GM12875 (cell line): ENCODE measurements around the gene KIAA1210.

Source experiments
- H3K4me3 ChIP-seq: one replicate; pipeline ENCODE4 v1.5.1; 2011; ENCODE audit warnings: low read depth, low read length, control low read depth
- TF ChIP-seq, protein P1 (sequence below): IDR thresholded peaks from 2 replicates; pipeline ENCODE4 v1.5.1; 2011; ENCODE audit warnings: low read depth, mild to moderate bottlenecking, control low read depth, inconsistent platforms, low read length, moderate library complexity, borderline replicate concordance; ENCODE audit not compliant: insufficient read depth

The KIAA1210 gene

GRCh38 chrX:119127650-119128049 is at the start of gene KIAA1210:
KIAA1210 (minus strand) TSS chrX:119127812; CDS start chrX:119123642, 4,170 bp downstream.
- TF ChIP-seq, protein P1, sequence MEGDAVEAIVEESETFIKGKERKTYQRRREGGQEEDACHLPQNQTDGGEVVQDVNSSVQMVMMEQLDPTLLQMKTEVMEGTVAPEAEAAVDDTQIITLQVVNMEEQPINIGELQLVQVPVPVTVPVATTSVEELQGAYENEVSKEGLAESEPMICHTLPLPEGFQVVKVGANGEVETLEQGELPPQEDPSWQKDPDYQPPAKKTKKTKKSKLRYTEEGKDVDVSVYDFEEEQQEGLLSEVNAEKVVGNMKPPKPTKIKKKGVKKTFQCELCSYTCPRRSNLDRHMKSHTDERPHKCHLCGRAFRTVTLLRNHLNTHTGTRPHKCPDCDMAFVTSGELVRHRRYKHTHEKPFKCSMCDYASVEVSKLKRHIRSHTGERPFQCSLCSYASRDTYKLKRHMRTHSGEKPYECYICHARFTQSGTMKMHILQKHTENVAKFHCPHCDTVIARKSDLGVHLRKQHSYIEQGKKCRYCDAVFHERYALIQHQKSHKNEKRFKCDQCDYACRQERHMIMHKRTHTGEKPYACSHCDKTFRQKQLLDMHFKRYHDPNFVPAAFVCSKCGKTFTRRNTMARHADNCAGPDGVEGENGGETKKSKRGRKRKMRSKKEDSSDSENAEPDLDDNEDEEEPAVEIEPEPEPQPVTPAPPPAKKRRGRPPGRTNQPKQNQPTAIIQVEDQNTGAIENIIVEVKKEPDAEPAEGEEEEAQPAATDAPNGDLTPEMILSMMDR: no peak

DNA sequence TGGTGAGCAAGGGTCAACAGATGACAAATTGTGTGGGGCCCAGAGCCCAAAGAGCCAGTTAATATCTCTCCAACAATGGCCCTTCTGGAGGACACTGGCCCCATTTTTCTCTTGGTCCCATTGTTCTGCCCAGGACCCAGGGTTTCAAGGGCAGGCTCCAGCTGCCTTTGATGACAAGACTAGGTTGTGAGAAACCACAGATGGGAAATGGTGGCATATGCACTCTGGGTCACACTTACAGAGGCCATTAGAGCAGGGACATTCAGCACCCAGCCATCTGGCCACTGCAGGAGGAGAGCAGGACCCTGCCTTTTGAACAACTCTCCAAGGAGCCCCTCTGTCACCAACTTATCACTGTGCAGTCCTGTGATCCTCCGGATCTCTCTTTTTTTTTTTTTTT is 49.7 kb upstream of the KIAA1210 start:
- TF ChIP-seq, protein P1: no peak
- H3K4me3 ChIP-seq: no peak overlapping the region

More at GRCh38 chrX:119127650-119128049, at the start of gene KIAA1210:
- no peak within 1 kb of the TSS for H3K4me3 ChIP-seq

GRCh38 chrX:119174900-119175299 is 47.3 kb upstream of the KIAA1210 start:
- no peak overlapping the region for H3K4me3 ChIP-seq
- TF ChIP-seq, protein P1: no peak

GRCh38 chrX:119168104-119168503 is 40.5 kb upstream of the KIAA1210 start:
- TF ChIP-seq, protein P1: no peak
- no peak overlapping the region for H3K4me3 ChIP-seq

DNA sequence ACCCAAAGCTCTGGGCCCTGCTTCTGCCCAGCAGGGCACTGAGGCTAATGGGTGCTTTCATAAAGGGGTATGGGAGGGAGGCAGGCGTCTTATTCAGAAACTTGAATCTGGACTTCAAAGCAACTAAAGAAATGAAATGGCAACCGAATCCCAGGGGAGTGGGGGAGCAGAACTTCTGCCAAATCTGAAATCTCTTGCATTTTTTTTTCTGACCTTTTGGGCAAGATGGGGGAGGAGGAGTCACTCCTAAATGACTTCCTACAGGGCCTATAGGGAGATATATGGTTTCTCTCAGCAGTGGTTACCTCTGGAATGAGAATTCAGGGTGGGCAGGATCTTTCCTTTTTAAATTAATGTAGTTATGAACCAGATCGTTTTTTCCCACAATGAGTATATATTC is 30.6 kb upstream of the KIAA1210 start:
- TF ChIP-seq, protein P1: no peak
- no peak overlapping the region for H3K4me3 ChIP-seq

- TF ChIP-seq, protein P1: no peak
- no peak overlapping the region for H3K4me3 ChIP-seq
Observed at GRCh38 chrX:119156241-119156640, 28.6 kb upstream of the KIAA1210 start.

GRCh38 chrX:119155416-119156035 is 27.9 kb upstream of the KIAA1210 start:
- no peak overlapping the region for H3K4me3 ChIP-seq
- TF ChIP-seq, protein P1: no peak
